GM23338 (cell line): ENCODE results near the gene PGLYRP1.

Source experiments
- CREB1 ChIP-seq: fragments of 250-450 bp; sonication (Bioruptor Pico); IDR thresholded peaks from 2 replicates; pipeline ENCODE4 v1.5.0; 2020; ENCODE audit warnings: low read depth, mild to moderate bottlenecking, moderate library complexity
- CTCF ChIP-seq, 2 experiments: fragments of 200-600 bp in 1 of 2; sonication (generic) in 1 of 2; conservative IDR thresholded peaks; 2 replicates each; pipeline versions ENCODE4 v1.5.1 to v1.6.1; 2016 to 2017; ENCODE audit warnings: antibody characterized with exemption in 2 of 2, low read depth in 2 of 2, mild to moderate bottlenecking in 2 of 2, moderate library complexity in 1 of 2
- EZH2 ChIP-seq: fragments of 200-600 bp; sonication (generic); IDR thresholded peaks from one replicate; pipeline ENCODE4 v1.8.0; 2017; ENCODE audit warnings: antibody characterized with exemption, mild to moderate bottlenecking, low read depth; ENCODE audit not compliant: unreplicated experiment
- EZH2phosphoT487 ChIP-seq: fragments of 200-600 bp; sonication (generic); IDR thresholded peaks from one replicate; pipeline ENCODE4 v1.8.1; 2018; ENCODE audit warnings: antibody characterized with exemption; ENCODE audit not compliant: unreplicated experiment
- NANOG ChIP-seq: IDR thresholded peaks from 2 replicates; pipeline ENCODE4 v1.6.1; 2016; ENCODE audit warnings: antibody characterized with exemption, borderline replicate concordance
- POLR2AphosphoS5 ChIP-seq: IDR thresholded peaks from 2 replicates; pipeline ENCODE4 v1.6.1; 2016; ENCODE audit warnings: antibody characterized with exemption, low read depth
- REST ChIP-seq: IDR thresholded peaks from one replicate; pipeline ENCODE4 v1.6.1; 2018; ENCODE audit warnings: antibody characterized with exemption; ENCODE audit not compliant: unreplicated experiment

- no peak for TF ChIP-seq CTCF (conservative IDR thresholded peaks at IDR 0.05; ENCODE audit: low read depth in 2 of 2)
- no peak for TF ChIP-seq REST
- TF ChIP-seq POLR2AphosphoS5 = no peak
- TF ChIP-seq EZH2 = no peak
- TF ChIP-seq CREB1 (CRISPR knock-in tag) = no peak
- TF ChIP-seq EZH2phosphoT487 = no peak
- no peak for TF ChIP-seq NANOG
Measured at GRCh38 chr19:46063201-46063600, 40.3 kb upstream of the PGLYRP1 start.
